GM12878 (cell line): ENCODE results near the gene ZNF423. TPM values are rescaled to one million over a fixed set of nuclear protein-coding genes. Genes with fewer than 3 reads are reported as not detected.

Experiments used
- ATAC-seq: fragments of 200-7000 bp; cut with Tn5 transposase; 3 replicates; pipeline ENCODE4 v1.9.1; 2020; ENCODE audit warnings: mild to moderate bottlenecking, moderate library complexity
- BruUV-seq: library from RNA; stranded (reverse); fragments of 400-500 nt; replicated peaks from 2 replicates; lab custom pipeline; 2021; lab: Mats Ljungman, UMichigan
- CTCF ChIA-PET: fragments of 300-600 bp; sonication (Branson Sonifier 250); formaldehyde crosslinking; extraction: SDS; loops from one replicate; lab custom pipeline; 2021; ENCODE audit warnings: inconsistent platforms; lab: Yijun Ruan, JAX
- POLR2A ChIA-PET: fragments of 350-600 bp; formaldehyde crosslinking; extraction: SDS; loops from one replicate; lab custom pipeline; 2021; ENCODE audit warnings: inconsistent platforms; lab: Charles Lee
- RAD21 ChIA-PET: fragments of 300-600 bp; sonication (Branson Sonifier 250); formaldehyde crosslinking; loops from one replicate; lab custom pipeline; 2023; ENCODE audit warnings: antibody characterized with exemption; ENCODE audit not compliant: unreplicated experiment; lab: Charles Lee
- SMC1A ChIA-PET: fragments of 300-600 bp; sonication (Branson Sonifier 250); formaldehyde crosslinking; loops from one replicate; lab custom pipeline; 2023; ENCODE audit not compliant: unreplicated experiment, uncharacterized antibody; lab: Charles Lee
- DNase-seq: peaks from one replicate; pipeline ENCODE4 v3.0.0-alpha.2; 2011; ENCODE audit warnings: low read depth, low spot score
- FAIRE-seq: peaks from 3 replicates; lab custom pipeline; 2011; peaks lifted over from hg19 to GRCh38; lab: Jason Lieb, UNC
- H2AFZ ChIP-seq: 2 replicates; pipeline ENCODE4 v1.6.0; 2011; ENCODE audit warnings: low read depth, low read length, control low read depth; ENCODE audit not compliant: control insufficient read depth
- H3K27ac ChIP-seq: 2 replicates; pipeline ENCODE4 v1.5.1; 2011; ENCODE audit warnings: control low read depth; ENCODE audit not compliant: control insufficient read depth, insufficient read depth
- H3K27me3 ChIP-seq, 2 experiments: replicated peaks in 1 of 2; 2 replicates each; pipeline versions ENCODE4 v1.6.0 to v1.6.1; 2011; ENCODE audit warnings: low read length in 1 of 2; ENCODE audit not compliant: control insufficient read depth in 2 of 2, insufficient read depth in 2 of 2
- H3K36me3 ChIP-seq, 2 experiments: 2 replicates each; pipeline ENCODE4 v1.5.1; 2011; ENCODE audit warnings: low read length in 1 of 2; ENCODE audit not compliant: control insufficient read depth in 2 of 2, insufficient read depth in 2 of 2
- H3K4me1 ChIP-seq: 2 replicates; pipeline ENCODE4 v1.6.1; 2011; ENCODE audit warnings: mild to moderate bottlenecking, low read length, moderate library complexity, mixed read lengths; ENCODE audit not compliant: control insufficient read depth, insufficient read depth
- H3K4me2 ChIP-seq: 2 replicates; pipeline ENCODE4 v1.6.0; 2011; ENCODE audit warnings: control low read depth; ENCODE audit not compliant: control insufficient read depth, insufficient read depth
- H3K4me3 ChIP-seq: fragments of 200-600 bp; sonication (generic); 2 replicates; pipeline ENCODE4 v1.5.1; 2016
- H3K79me2 ChIP-seq: 2 replicates; pipeline ENCODE4 v1.6.0; 2011; ENCODE audit warnings: low read length; ENCODE audit not compliant: control insufficient read depth, insufficient read depth
- H3K9ac ChIP-seq: 2 replicates; pipeline ENCODE4 v1.8.0; 2011; ENCODE audit warnings: low read length, control low read depth, mixed read lengths; ENCODE audit not compliant: control insufficient read depth, insufficient read depth
- H3K9me3 ChIP-seq: replicated peaks from 3 replicates; pipeline ENCODE4 v1.5.1; 2011; ENCODE audit warnings: mild to moderate bottlenecking, low read length; ENCODE audit not compliant: control insufficient read depth, insufficient read depth
- H4K20me1 ChIP-seq: 2 replicates; pipeline ENCODE4 v1.6.0; 2011; ENCODE audit not compliant: control insufficient read depth, insufficient read depth
- IKZF1 ChIP-seq: fragments of 450-650 bp; conservative IDR thresholded peaks from 2 replicates; pipeline ENCODE4 v1.6.1; 2017; ENCODE audit warnings: antibody characterized with exemption, mild to moderate bottlenecking
- STAT3 ChIP-seq: IDR thresholded peaks from 2 replicates; pipeline ENCODE4 v1.6.1; 2011; ENCODE audit warnings: low read depth, low read length, improper control_type of control experiment
- WGBS: methylation state at CpG from one replicate; pipeline ENCODE4 v1.1.6; 2016; ENCODE audit warnings: low lambda C conversion rate; ENCODE audit not compliant: insufficient replicate concordance, insufficient coverage; ENCODE audit errors: missing lambda C conversion rate; 5-methylcytosine and 5-hydroxymethylcytosine counted together
- in situ Hi-C: fragments of 300-500 bp; cut with MboI; formaldehyde crosslinking; loops from 9 replicates; pipeline ENCODE4 v1.14.3; 2018; ENCODE audit warnings: mixed read lengths
- intact Hi-C: fragments of 100-400 bp; cut with micrococcal nuclease; formaldehyde crosslinking; loops from one replicate; pipeline ENCODE4 v1.14.2; 2022; ENCODE audit not compliant: unreplicated experiment
- polyA plus RNA-seq, 11 experiments: library from polyadenylated mRNA; depleted of rRNA in 4 of 11; unstranded in 6 of 11; stranded (reverse) in 5 of 11; fragments of >200 nt; fragmentation: Nextera tagmentation in 4 of 11; fragmentation: Illumina TruSeq in 1 of 11; extraction: Ambion mirVana in 4 of 11; extraction: Trizol in 1 of 11; gene quantifications; 1 replicate in 1 of 11; 2 replicates in 10 of 11; pipeline versions ENCODE4 v1.2.1 to v1.2.3, GENCODE V29; 2011 to 2016; ENCODE audit warnings: inconsistent platforms in 2 of 11, missing spikeins in 2 of 11, low read depth in 1 of 11
- total RNA-seq, 4 experiments: library from RNA; depleted of rRNA in 3 of 4; stranded (reverse); fragments of >200 nt in 3 of 4; fragmentation: Illumina TruSeq in 1 of 4; extraction: Trizol in 1 of 4; gene quantifications; 2 replicates each; pipeline versions ENCODE4 v1.2.1 to v1.2.3, GENCODE V29; 2013 to 2021

ZNF423 gene
- total and polyA plus RNA-seq, 10 of the 15 experiments (the other 5 are each of a cell fraction or from before 2014, with no cell fraction given), result 0.03 to 0.64 (median 0.10) TPM

GRCh38 chr16:49657736-49658465, 198.0 kb downstream of the ZNF423 start:
- no peak overlapping the region for H2AFZ ChIP-seq
- no peaks in the 10 kb centered on the region; a peak in 3 of 4 replicates for H3K27me3 ChIP-seq
- SMC1A ChIA-PET, result no interaction called here
- no peak overlapping the region for H3K27ac ChIP-seq
- DNase-seq, result no peak
- no peaks in the 10 kb centered on the region for H4K20me1 ChIP-seq
- no peak overlapping the region for H3K4me2 ChIP-seq
- intact Hi-C loops, result no loop called here
- 13% methylated on average over 11 of the region's 11 CpGs for WGBS
- H3K9me3 ChIP-seq, result no peaks in the 10 kb centered on the region
- H3K79me2 ChIP-seq, result no peaks in the 10 kb centered on the region
- ATAC-seq, result no peak
- in situ Hi-C loops, result no loop called here
- no peaks in the 10 kb centered on the region for H3K36me3 ChIP-seq
- no TSS peak for BruUV-seq
- TF ChIP-seq IKZF1, result no peak
- TF ChIP-seq, all 136 proteins: peak for 0
- ChIA-PET POLR2A (no interaction called here), RAD21 (no interaction called here), CTCF (no interaction called here)
- Histone ChIP-seq H3K4me1 (no peaks in the 10 kb centered on the region), H3K4me3 (no peak overlapping the region), H3K9ac (no peak overlapping the region)
- FAIRE-seq, result no peak

DNA sequence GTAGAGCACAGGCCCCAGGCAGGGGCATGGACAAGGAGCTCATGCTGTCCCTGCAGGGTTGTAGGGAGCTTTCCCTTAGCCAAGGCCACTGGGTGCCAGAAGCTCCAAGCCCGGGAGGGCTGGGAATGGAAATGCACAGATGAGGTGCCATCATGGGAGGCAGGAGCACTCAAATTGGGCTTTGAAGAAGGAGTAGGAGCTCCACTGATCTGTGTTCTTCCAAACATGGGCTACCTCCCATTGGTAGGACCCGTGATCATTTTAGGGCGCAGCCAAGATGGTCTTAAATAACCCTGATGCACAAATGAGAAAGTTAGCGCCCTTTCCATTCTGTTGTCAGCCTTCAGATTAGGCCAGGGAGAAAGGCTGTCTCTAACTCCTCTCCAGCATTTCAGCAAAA, 201.5 kb downstream of the ZNF423 start:
- no peak overlapping the region for H3K4me2 ChIP-seq
- in situ Hi-C loops (no loop called here), intact Hi-C loops (no loop called here)
- no peaks in the 10 kb centered on the region; a peak in 2 of 4 replicates for H3K27me3 ChIP-seq
- H3K9me3 ChIP-seq, result no peaks in the 10 kb centered on the region
- no peaks in the 10 kb centered on the region for H3K36me3 ChIP-seq
- H4K20me1 ChIP-seq, result no peaks in the 10 kb centered on the region
- no peak overlapping the region for H3K9ac ChIP-seq
- FAIRE-seq, result no peak
- no peak for ATAC-seq
- ChIA-PET SMC1A (no interaction called here), CTCF (no interaction called here), RAD21 (no interaction called here), POLR2A (no interaction called here)
- H3K4me1 ChIP-seq, result no peaks in the 10 kb centered on the region
- H2AFZ ChIP-seq, result no peak overlapping the region
- TF ChIP-seq STAT3, result no peak
- H3K27ac ChIP-seq, result no peak overlapping the region
- no peaks in the 10 kb centered on the region for H3K79me2 ChIP-seq
- BruUV-seq, result no TSS peak
- 13% methylated on average over 4 of the region's 4 CpGs for WGBS
- no peak for DNase-seq
- H3K4me3 ChIP-seq, result no peak overlapping the region
